DMS153 (cell line): ENCODE measurements around the gene FRMD4A.

Experiments
- DNase-seq: peaks from one replicate; lab custom pipeline; 2025; lab: John Stamatoyannopoulos, UW

Gene FRMD4A

GRCh38 chr10:14186245-14186644, 144.5 kb downstream of the FRMD4A start:
- DNase-seq: no peak

GRCh38 chr10:14185316-14186045, 145.2 kb downstream of the FRMD4A start:
- peak; percentile 76 for DNase-seq

GRCh38 chr10:14184841-14185315, 145.8 kb downstream of the FRMD4A start:
- DNase-seq: peak; percentile 35

GRCh38 chr10:14182781-14183180, 147.9 kb downstream of the FRMD4A start:
- DNase-seq: no peak

- no peak for DNase-seq
Observed at GRCh38 chr10:14181567-14181936, 149.2 kb downstream of the FRMD4A start.

GRCh38 chr10:14180911-14181566, 149.7 kb downstream of the FRMD4A start:
- DNase-seq: no peak

GRCh38 chr10:14179251-14179650, 151.5 kb downstream of the FRMD4A start:
- DNase-seq: no peak

- DNase-seq: no peak
Observed at GRCh38 chr10:14173706-14174594, 156.8 kb downstream of the FRMD4A start.

GRCh38 chr10:14173391-14173705, 157.4 kb downstream of the FRMD4A start:
- no peak for DNase-seq

- DNase-seq: no peak
Observed at GRCh38 chr10:14172336-14172950, 158.3 kb downstream of the FRMD4A start.

GRCh38 chr10:14171336-14171735, 159.4 kb downstream of the FRMD4A start:
- DNase-seq: no peak

GRCh38 chr10:14163377-14164086, 167.2 kb downstream of the FRMD4A start:
- no peak for DNase-seq

GRCh38 chr10:14162629-14163344, 167.9 kb downstream of the FRMD4A start:
- DNase-seq: no peak

- DNase-seq: no peak
Observed at GRCh38 chr10:14162061-14162460, 168.7 kb downstream of the FRMD4A start.

- DNase-seq: no peak
Observed at GRCh38 chr10:14160299-14160698, 170.4 kb downstream of the FRMD4A start.

- no peak for DNase-seq
Observed at GRCh38 chr10:14158575-14158974, 172.1 kb downstream of the FRMD4A start.

- DNase-seq: no peak
Observed at GRCh38 chr10:14156104-14156503, 174.6 kb downstream of the FRMD4A start.

GRCh38 chr10:14153570-14154055, 177.1 kb downstream of the FRMD4A start:
- DNase-seq: no peak

- no peak for DNase-seq
Observed at GRCh38 chr10:14151571-14151970, 179.2 kb downstream of the FRMD4A start.

GRCh38 chr10:14150526-14150925, 180.2 kb downstream of the FRMD4A start:
- DNase-seq: no peak

- DNase-seq: no peak
Observed at GRCh38 chr10:14146501-14146900, 184.2 kb downstream of the FRMD4A start.
